Islet precursor cell (in vitro differentiated cells): ENCODE measurements around the gene SPOP.
"Not testable (repeated sequence)": the region's sequence is repeated elsewhere in the genome, so short reads cannot be mapped to it uniquely, and the experiment has no call there.

ENCODE experiments used
- DNase-seq: peaks from one replicate; pipeline ENCODE4 v3.0.0-alpha.2; 2018

SPOP gene

GRCh38 chr17:49570540-49571242 lies 107.2 kb downstream of the SPOP start:
- peak; percentile 53 for DNase-seq

- not testable (repeated sequence) for DNase-seq
Measured at GRCh38 chr17:49568695-49569047, 109.2 kb downstream of the SPOP start.

GRCh38 chr17:49567871-49568694 lies 109.8 kb downstream of the SPOP start:
- DNase-seq: peak; percentile 95

GRCh38 chr17:49567104-49567521 lies 110.8 kb downstream of the SPOP start:
- no peak for DNase-seq

GRCh38 chr17:49566668-49567071 lies 111.2 kb downstream of the SPOP start:
- DNase-seq: no peak

- no peak for DNase-seq
Measured at GRCh38 chr17:49565948-49566491, 111.9 kb downstream of the SPOP start.

GRCh38 chr17:49564638-49565037 lies 113.3 kb downstream of the SPOP start:
- no peak for DNase-seq

- DNase-seq: peak; percentile 85
Measured at GRCh38 chr17:49557312-49558024, 120.4 kb downstream of the SPOP start.

GRCh38 chr17:49556223-49556943 lies 121.5 kb downstream of the SPOP start:
- peak; percentile 95 for DNase-seq

GRCh38 chr17:49555495-49556222 lies 122.2 kb downstream of the SPOP start:
- DNase-seq: peak; percentile 47

- peak; percentile 54 for DNase-seq
Measured at GRCh38 chr17:49554694-49555494, 123.0 kb downstream of the SPOP start.

GRCh38 chr17:49553676-49554335 lies 124.1 kb downstream of the SPOP start:
- peak; percentile 46 for DNase-seq

- DNase-seq: peak; percentile 55
Measured at GRCh38 chr17:49552070-49552751, 125.7 kb downstream of the SPOP start.

GRCh38 chr17:49551221-49552069 lies 126.5 kb downstream of the SPOP start:
- DNase-seq: peak; percentile 61

- not testable (repeated sequence) for DNase-seq
Measured at GRCh38 chr17:49550764-49551163, 127.1 kb downstream of the SPOP start.

- peak; percentile 61 for DNase-seq
Measured at GRCh38 chr17:49549691-49550678, 127.9 kb downstream of the SPOP start.

- DNase-seq: peak; percentile 48
Measured at GRCh38 chr17:49549311-49549605, 128.6 kb downstream of the SPOP start.
